Lung (tissue), 12 donors: ENCODE measurements around the gene CCL26. TPM values are rescaled to one million over a fixed set of nuclear protein-coding genes. Genes with fewer than 3 reads are reported as not detected.

Source experiments
- ATAC-seq: fragments of 200-7000 bp; cut with Tn5 transposase; one replicate; pipeline ENCODE4 v1.9.1; 2020; ENCODE audit warnings: moderate number of reproducible peaks; ENCODE audit not compliant: insufficient read depth, low FRiP score
- DNase-seq, 3 donors: peaks; one replicate each; pipeline ENCODE4 v3.0.0-alpha.2; 2013 to 2017
- H3K27ac ChIP-seq, 2 donors: one replicate each; pipeline ENCODE4 v1.5.1; 2013; ENCODE audit warnings: mild to moderate bottlenecking in 2 of 2, moderate library complexity in 2 of 2, control low read depth in 1 of 2, inconsistent platforms in 1 of 2, low read depth in 1 of 2, low read length in 1 of 2
- H3K27me3 ChIP-seq, 3 donors: one replicate each; pipeline ENCODE4 v1.5.1; 2013; ENCODE audit warnings: low read length in 2 of 3; ENCODE audit not compliant: control insufficient read depth in 3 of 3, insufficient read depth in 3 of 3
- H3K36me3 ChIP-seq, 4 donors: one replicate each; pipeline ENCODE4 v1.5.1; 2013; ENCODE audit warnings: low read length in 4 of 4, mild to moderate bottlenecking in 1 of 4, moderate library complexity in 1 of 4; ENCODE audit not compliant: control insufficient read depth in 4 of 4, insufficient read depth in 4 of 4
- H3K4me1 ChIP-seq, 5 donors: one replicate each; pipeline ENCODE4 v1.5.1; 2013; ENCODE audit warnings: low read length in 5 of 5, mild to moderate bottlenecking in 2 of 5, moderate library complexity in 1 of 5; ENCODE audit not compliant: control insufficient read depth in 5 of 5, insufficient read depth in 5 of 5
- H3K4me3 ChIP-seq: one replicate; pipeline ENCODE4 v1.5.1; 2013; ENCODE audit warnings: mild to moderate bottlenecking, control low read depth, moderate library complexity
- H3K9ac ChIP-seq, 2 donors: one replicate each; pipeline ENCODE4 v1.5.1; 2013; ENCODE audit warnings: low read length in 2 of 2, control low read depth in 1 of 2; ENCODE audit not compliant: insufficient read depth in 1 of 2
- H3K9me3 ChIP-seq, 4 donors: one replicate each; pipeline ENCODE4 v1.5.1; 2013; ENCODE audit warnings: low read length in 3 of 4, mild to moderate bottlenecking in 1 of 4, moderate library complexity in 1 of 4; ENCODE audit not compliant: control insufficient read depth in 4 of 4, insufficient read depth in 3 of 4
- CTCF ChIP-seq: IDR thresholded peaks from 2 replicates; pipeline ENCODE4 v1.5.1; 2012; ENCODE audit warnings: mild to moderate bottlenecking; ENCODE audit errors: control extremely low read depth, extremely low read depth
- WGBS, 2 donors: extraction: QIAGEN DNeasy Blood & Tissue Kit; methylation state at CpG; one replicate each; pipeline ENCODE4 v1.1.7; 2013; 5-methylcytosine and 5-hydroxymethylcytosine counted together
- polyA plus RNA-seq, 2 donors: library from polyadenylated mRNA; stranded (reverse); fragments of 200-250 nt; gene quantifications; one replicate each; pipeline ENCODE4 v1.2.1, GENCODE V29; 2013
- total RNA-seq, 2 donors: library from RNA; depleted of rRNA in 1 of 2; stranded (reverse); fragments of >200 nt in 1 of 2; gene quantifications; one replicate each; pipeline ENCODE4 v1.2.1, GENCODE V29; 2014 to 2021
- donor health status: control.
- donor health status: control.
- donor health status: Bipolar disorder and iron deficiency.
- donor health status: healthy.
- donor health status: DM: yes; HTN: yes; CAD: no.

CCL26 gene
- total and polyA plus RNA-seq, 4 donors = 0.94 to 2.2 TPM; not detected in 2

GRCh38 chr7:75739796-75740672 lies 32.0 kb downstream of the CCL26 start:
- no peak for TF ChIP-seq CTCF
- no peak for ATAC-seq
- Histone ChIP-seq H3K36me3 (no peaks in the 10 kb centered on the region), H3K27ac (peak overlapping the region; percentile 73 to 88), H3K4me3 (peak overlapping the region; percentile 61), H3K9me3 (no peaks in the 10 kb centered on the region), H3K4me1 (peaks cover 0 to 14% (median 5%) of the 10 kb centered on the region in 5 donors), H3K9ac (peak overlapping the region in 1 of 2 donors; percentile 53), H3K27me3 (no peaks in the 10 kb centered on the region)
- WGBS, 2 donors = 65 to 67% methylated on average over 26 of the region's 26 CpGs
- DNase-seq = peak in 2 of 3 donors; percentile 72 to 76

GRCh38 chr7:75738975-75739795 lies 32.8 kb downstream of the CCL26 start:
- Histone ChIP-seq H3K9ac (peak overlapping the region in 1 of 2 donors; percentile 53), H3K36me3 (no peaks in the 10 kb centered on the region), H3K27ac (peak overlapping the region; percentile 75 to 92), H3K9me3 (no peaks in the 10 kb centered on the region), H3K4me1 (peaks cover 0 to 14% (median 6%) of the 10 kb centered on the region in 5 donors), H3K4me3 (peak overlapping the region; percentile 79), H3K27me3 (no peaks in the 10 kb centered on the region)
- no peak for TF ChIP-seq CTCF
- WGBS, 2 donors = 0 to 1% methylated on average over 56 to 89 of the region's 89 CpGs
- ATAC-seq = peak; percentile 98
- DNase-seq = peak; percentile 99 to 100 (median 99)

GRCh38 chr7:75738604-75738974 lies 33.4 kb downstream of the CCL26 start, which contains the start of gene HIP1:
Gene HIP1, minus strand, starts transcription at chr7:75738941. Its CDS starts 21 bp downstream, at chr7:75738920.
- H3K36me3 ChIP-seq = no peaks in the 10 kb centered on the region
- H3K27ac ChIP-seq = peak within 1 kb of the TSS; percentile 75 to 92
- H3K4me1 ChIP-seq = peaks cover 0 to 14% (median 6%) of the 10 kb centered on the region in 5 donors
- no peaks in the 10 kb centered on the region for H3K9me3 ChIP-seq
- no peak for DNase-seq
- WGBS, 2 donors = 0 to 1% methylated on average over 30 of the region's 30 CpGs
- H3K4me3 ChIP-seq = peak within 1 kb of the TSS; percentile 79
- H3K9ac ChIP-seq = peak within 1 kb of the TSS; percentile 31 to 53
- ATAC-seq = no peak
- no peak for TF ChIP-seq CTCF
- H3K27me3 ChIP-seq = no peaks in the 10 kb centered on the region
